HUES6 (cell line): ENCODE results near the gene SDHA.

Experiments
- H3K27ac ChIP-seq: 2 replicates; pipeline ENCODE4 v1.7.0; 2013; ENCODE audit warnings: low read depth, mild to moderate bottlenecking, low read length, inconsistent platforms
- H3K27me3 ChIP-seq: 2 replicates; pipeline ENCODE4 v1.6.1; 2013; ENCODE audit warnings: low read length; ENCODE audit not compliant: control insufficient read depth, insufficient read depth
- H3K36me3 ChIP-seq: 2 replicates; pipeline ENCODE4 v1.6.1; 2013; ENCODE audit warnings: low read length; ENCODE audit not compliant: control insufficient read depth, insufficient read depth
- H3K4me1 ChIP-seq: 2 replicates; pipeline ENCODE4 v1.6.1; 2013; ENCODE audit warnings: low read length; ENCODE audit not compliant: control insufficient read depth, insufficient read depth
- H3K4me3 ChIP-seq: 2 replicates; pipeline ENCODE4 v1.5.1; 2013; ENCODE audit warnings: low read depth, low read length
- H3K9ac ChIP-seq: one replicate; pipeline ENCODE4 v1.6.1; 2013; ENCODE audit warnings: mild to moderate bottlenecking, low read length
- H3K9me3 ChIP-seq: 2 replicates; pipeline ENCODE4 v1.6.1; 2013; ENCODE audit warnings: low read depth, low read length; ENCODE audit not compliant: control insufficient read depth, insufficient read depth

Gene SDHA

GRCh38 chr5:199950-200645, 18.0 kb upstream of the SDHA start:
- no peaks in the 10 kb centered on the region for H3K27me3 ChIP-seq
- H3K4me1 ChIP-seq = peaks cover 3% of the 10 kb centered on the region; the same call in 1 of the 2 replicates
- no peak overlapping the region for H3K4me3 ChIP-seq
- H3K27ac ChIP-seq = no peak overlapping the region
- peaks cover 20% of the 10 kb centered on the region for H3K36me3 ChIP-seq
- H3K9me3 ChIP-seq = no peaks in the 10 kb centered on the region
- no peak overlapping the region for H3K9ac ChIP-seq

- Histone ChIP-seq H3K4me3 (no peak overlapping the region), H3K9me3 (no peaks in the 10 kb centered on the region), H3K27ac (no peak overlapping the region), H3K27me3 (no peaks in the 10 kb centered on the region), H3K36me3 (peaks cover 26% of the 10 kb centered on the region), H3K9ac (no peak overlapping the region), H3K4me1 (peaks cover 3% of the 10 kb centered on the region; the same call in 1 of the 2 replicates)
These were observed 17.1 kb upstream of the SDHA start for GRCh38 chr5:200985-201384.

- Histone ChIP-seq H3K4me1 (peaks cover 5% of the 10 kb centered on the region), H3K27me3 (no peaks in the 10 kb centered on the region), H3K4me3 (no peak overlapping the region), H3K9me3 (no peaks in the 10 kb centered on the region), H3K9ac (no peak overlapping the region), H3K36me3 (peaks cover 26% of the 10 kb centered on the region), H3K27ac (no peak overlapping the region)
These were observed 16.4 kb upstream of the SDHA start for GRCh38 chr5:201672-202071.

- H3K27ac ChIP-seq = no peak overlapping the region
- no peaks in the 10 kb centered on the region for H3K9me3 ChIP-seq
- no peak overlapping the region for H3K9ac ChIP-seq
- H3K4me1 ChIP-seq = peaks cover 14% of the 10 kb centered on the region
- peaks cover 26% of the 10 kb centered on the region for H3K36me3 ChIP-seq
- no peak overlapping the region for H3K4me3 ChIP-seq
- no peaks in the 10 kb centered on the region for H3K27me3 ChIP-seq
These were observed 14.7 kb upstream of the SDHA start for GRCh38 chr5:203246-203930.

GRCh38 chr5:204001-204400, 14.1 kb upstream of the SDHA start:
- H3K4me3 ChIP-seq = no peak overlapping the region
- H3K27ac ChIP-seq = no peak overlapping the region
- no peak overlapping the region for H3K9ac ChIP-seq
- no peaks in the 10 kb centered on the region for H3K27me3 ChIP-seq
- peaks cover 26% of the 10 kb centered on the region for H3K36me3 ChIP-seq
- H3K4me1 ChIP-seq = peaks cover 14% of the 10 kb centered on the region
- no peaks in the 10 kb centered on the region for H3K9me3 ChIP-seq

- H3K27me3 ChIP-seq = no peaks in the 10 kb centered on the region
- H3K36me3 ChIP-seq = peaks cover 26% of the 10 kb centered on the region
- H3K4me3 ChIP-seq = no peak overlapping the region
- no peaks in the 10 kb centered on the region for H3K9me3 ChIP-seq
- H3K27ac ChIP-seq = no peak overlapping the region
- peaks cover 14% of the 10 kb centered on the region for H3K4me1 ChIP-seq
- no peak overlapping the region for H3K9ac ChIP-seq
These were observed 13.7 kb upstream of the SDHA start for GRCh38 chr5:204462-204861.

GRCh38 chr5:204966-205670, 13.0 kb upstream of the SDHA start:
- no peak overlapping the region for H3K9ac ChIP-seq
- no peak overlapping the region for H3K4me3 ChIP-seq
- H3K4me1 ChIP-seq = peaks cover 14% of the 10 kb centered on the region
- H3K27me3 ChIP-seq = no peaks in the 10 kb centered on the region
- H3K9me3 ChIP-seq = no peaks in the 10 kb centered on the region
- H3K27ac ChIP-seq = no peak overlapping the region
- peaks cover 26% of the 10 kb centered on the region for H3K36me3 ChIP-seq

- peaks cover 26% of the 10 kb centered on the region for H3K36me3 ChIP-seq
- H3K27me3 ChIP-seq = no peaks in the 10 kb centered on the region
- peaks cover 14% of the 10 kb centered on the region for H3K4me1 ChIP-seq
- no peak overlapping the region for H3K27ac ChIP-seq
- no peak overlapping the region for H3K4me3 ChIP-seq
- no peak overlapping the region for H3K9ac ChIP-seq
- no peaks in the 10 kb centered on the region for H3K9me3 ChIP-seq
These were observed 11.7 kb upstream of the SDHA start for GRCh38 chr5:206406-206805.

- Histone ChIP-seq H3K9ac (no peak overlapping the region), H3K9me3 (no peaks in the 10 kb centered on the region), H3K27ac (no peak overlapping the region), H3K27me3 (no peaks in the 10 kb centered on the region), H3K36me3 (peaks cover 26% of the 10 kb centered on the region), H3K4me3 (no peak overlapping the region), H3K4me1 (peaks cover 12% of the 10 kb centered on the region; the same call in 1 of the 2 replicates)
These were observed 11.1 kb upstream of the SDHA start for GRCh38 chr5:206927-207536.

- H3K4me3 ChIP-seq = no peak overlapping the region
- no peak overlapping the region for H3K9ac ChIP-seq
- peaks cover 12% of the 10 kb centered on the region; the same call in 1 of the 2 replicates for H3K4me1 ChIP-seq
- H3K9me3 ChIP-seq = no peaks in the 10 kb centered on the region
- peaks cover 26% of the 10 kb centered on the region for H3K36me3 ChIP-seq
- no peak overlapping the region for H3K27ac ChIP-seq
- no peaks in the 10 kb centered on the region for H3K27me3 ChIP-seq
These were observed 10.5 kb upstream of the SDHA start for GRCh38 chr5:207599-207998.
